HG02798 (cell line): ENCODE results near the gene PPFIA2.

Experiments used
- ATAC-seq: cut with Tn5 transposase; IDR thresholded peaks from one replicate; pipeline ENCODE4 v1.9.1; 2021; ENCODE audit warnings: mild to moderate bottlenecking; ENCODE audit not compliant: unreplicated experiment, poor library complexity

Gene PPFIA2

GRCh38 chr12:81295251-81295650 lies 463.9 kb downstream of the PPFIA2 start:
- no peak for ATAC-seq

GRCh38 chr12:81294325-81295190 lies 464.6 kb downstream of the PPFIA2 start:
- peak; percentile 49 for ATAC-seq

- no peak for ATAC-seq
These were observed 470.5 kb downstream of the PPFIA2 start for GRCh38 chr12:81288651-81289050.

GRCh38 chr12:81284137-81284536 lies 475.0 kb downstream of the PPFIA2 start:
- ATAC-seq, result no peak

- ATAC-seq, result no peak
These were observed 484.3 kb downstream of the PPFIA2 start for GRCh38 chr12:81274637-81275529.

GRCh38 chr12:81270385-81270784 lies 488.8 kb downstream of the PPFIA2 start:
- no peak for ATAC-seq

GRCh38 chr12:81263072-81263471 lies 496.1 kb downstream of the PPFIA2 start:
- no peak for ATAC-seq

GRCh38 chr12:81261508-81262207 lies 497.5 kb downstream of the PPFIA2 start:
- no peak for ATAC-seq

- no peak for ATAC-seq
These were observed 499.8 kb downstream of the PPFIA2 start for GRCh38 chr12:81259360-81259759.

GRCh38 chr12:81257947-81258551 lies 501.1 kb downstream of the PPFIA2 start:
- ATAC-seq, result no peak

GRCh38 chr12:81255947-81256346 lies 503.2 kb downstream of the PPFIA2 start:
- ATAC-seq, result no peak

- ATAC-seq, result no peak
These were observed 503.7 kb downstream of the PPFIA2 start for GRCh38 chr12:81255456-81255855.

GRCh38 chr12:81253360-81253759 lies 505.8 kb downstream of the PPFIA2 start:
- ATAC-seq, result no peak

GRCh38 chr12:81252228-81252627 lies 506.9 kb downstream of the PPFIA2 start:
- no peak for ATAC-seq

- ATAC-seq, result no peak
These were observed 509.2 kb downstream of the PPFIA2 start for GRCh38 chr12:81249976-81250375.

- ATAC-seq, result no peak
These were observed 513.1 kb downstream of the PPFIA2 start for GRCh38 chr12:81245907-81246570.

- no peak for ATAC-seq
These were observed 513.7 kb downstream of the PPFIA2 start for GRCh38 chr12:81245458-81245857.

GRCh38 chr12:81231574-81232368 lies 527.4 kb downstream of the PPFIA2 start:
- no peak for ATAC-seq

GRCh38 chr12:81229759-81230158 lies 529.4 kb downstream of the PPFIA2 start:
- ATAC-seq, result no peak
